ENCODE measurements around the gene MSI2. TPM values are rescaled to one million over a fixed set of nuclear protein-coding genes. Genes with fewer than 3 reads are reported as not detected.

The MSI2 gene
- total and polyA plus RNA-seq, 7 experiments from 2014 or later, result 3.3 to 169 (median 125) TPM

- Mint-ChIP-seq H3K9me3 (no peaks in the 10 kb centered on the region), H3K36me3 (peaks cover 0 to 23% (median 8%) of the 10 kb centered on the region in 5 donors), H3K4me1 (peaks cover 13 to 39% (median 31%) of the 10 kb centered on the region in 7 donors), H3K4me3 (no peak overlapping the region), H3K27me3 (no peaks in the 10 kb centered on the region), H3K27ac (peak overlapping the region in 2 of 9 donors; percentile 65 to 70)
- H3K27me3 ChIP-seq (ENCODE audit: control insufficient read depth in 2 of 2, insufficient read depth in 2 of 2, low read length in 2 of 2), result no peaks in the 10 kb centered on the region
- no peak for DNase-seq
- H3K9me3 ChIP-seq (ENCODE audit: control insufficient read depth in 2 of 3, low read length in 3 of 3), result no peaks in the 10 kb centered on the region
- no peak overlapping the region for H3K4me3 ChIP-seq (ENCODE audit: low read length)
- ChIA-PET POLR2A (interaction anchor here (0.6 kb wide), 1 partner anchor 10 kb away, joined by 3 read pairs; no protein-coding TSS in a partner anchor), CTCF (no interaction called here)
- peaks cover 0 to 4% (median 0%) of the 10 kb centered on the region in 3 experiments for H3K36me3 ChIP-seq (ENCODE audit: control insufficient read depth in 2 of 3, insufficient read depth in 3 of 3, low read length in 3 of 3)
- H3K27ac ChIP-seq (ENCODE audit: low read depth, low read length), result no peak overlapping the region
- no peaks in the 10 kb centered on the region for H3K4me1 ChIP-seq (ENCODE audit: control insufficient read depth in 2 of 2, insufficient read depth in 2 of 2, low read length in 2 of 2)
- no peak for ATAC-seq
- intact Hi-C loops (cut with micrococcal nuclease), result no loop called here
Measured at GRCh38 chr17:57366177-57366557, 109.8 kb downstream of the MSI2 start.

- DNase-seq, result no peak
- intact Hi-C loops (cut with micrococcal nuclease), result no loop called here
- no peaks in the 10 kb centered on the region for H3K27me3 ChIP-seq (ENCODE audit: control insufficient read depth in 2 of 2, insufficient read depth in 2 of 2, low read length in 2 of 2)
- no peak for ATAC-seq
- H3K27ac ChIP-seq (ENCODE audit: low read depth, low read length), result no peak overlapping the region
- H3K9me3 Mint-ChIP-seq, result no peaks in the 10 kb centered on the region
- ChIA-PET CTCF (no interaction called here), POLR2A (no interaction called here)
- H3K4me3 ChIP-seq (ENCODE audit: low read length), result no peak overlapping the region
- peaks cover 0 to 23% (median 6%) of the 10 kb centered on the region in 5 donors for H3K36me3 Mint-ChIP-seq
- peaks cover 13 to 39% (median 31%) of the 10 kb centered on the region in 7 donors for H3K4me1 Mint-ChIP-seq
- no peaks in the 10 kb centered on the region for H3K9me3 ChIP-seq (ENCODE audit: control insufficient read depth in 2 of 3, low read length in 3 of 3)
- no peaks in the 10 kb centered on the region for H3K4me1 ChIP-seq (ENCODE audit: control insufficient read depth in 2 of 2, insufficient read depth in 2 of 2, low read length in 2 of 2)
- no peaks in the 10 kb centered on the region for H3K27me3 Mint-ChIP-seq
- no peak overlapping the region for H3K4me3 Mint-ChIP-seq
- peak overlapping the region in 3 of 9 donors; percentile 65 to 81 (median 70) for H3K27ac Mint-ChIP-seq
- peaks cover 0 to 4% (median 0%) of the 10 kb centered on the region in 3 experiments for H3K36me3 ChIP-seq (ENCODE audit: control insufficient read depth in 2 of 3, insufficient read depth in 3 of 3, low read length in 3 of 3)
Measured at GRCh38 chr17:57366558-57367351, 110.4 kb downstream of the MSI2 start.

- peaks cover 13 to 31% (median 22%) of the 10 kb centered on the region in 7 donors for H3K4me1 Mint-ChIP-seq
- Histone ChIP-seq H3K27me3 (ENCODE audit: control insufficient read depth in 2 of 2, insufficient read depth in 2 of 2, low read length in 2 of 2) (no peaks in the 10 kb centered on the region), H3K36me3 (ENCODE audit: control insufficient read depth in 2 of 3, insufficient read depth in 3 of 3, low read length in 3 of 3) (no peaks in the 10 kb centered on the region), H3K4me3 (ENCODE audit: low read length) (no peak overlapping the region), H3K4me1 (ENCODE audit: control insufficient read depth in 2 of 2, insufficient read depth in 2 of 2, low read length in 2 of 2) (no peaks in the 10 kb centered on the region), H3K27ac (ENCODE audit: low read depth, low read length) (no peak overlapping the region), H3K9me3 (ENCODE audit: control insufficient read depth in 2 of 3, low read length in 3 of 3) (no peaks in the 10 kb centered on the region)
- ChIA-PET CTCF (no interaction called here), POLR2A (no interaction called here)
- peaks cover 0 to under 1% (median 0%) of the 10 kb centered on the region in 11 donors for H3K9me3 Mint-ChIP-seq
- DNase-seq (no peak), ATAC-seq (no peak)
- intact Hi-C loops (cut with micrococcal nuclease), result no loop called here
- H3K4me3 Mint-ChIP-seq, result no peak overlapping the region
- peak overlapping the region in 4 of 9 donors; percentile 28 to 82 (median 55) for H3K27ac Mint-ChIP-seq
- H3K27me3 Mint-ChIP-seq, result no peaks in the 10 kb centered on the region
- peaks cover 0 to 25% (median 11%) of the 10 kb centered on the region in 5 donors for H3K36me3 Mint-ChIP-seq
Measured at GRCh38 chr17:57368637-57369336, 112.5 kb downstream of the MSI2 start.

GRCh38 chr17:57369509-57369945, 113.2 kb downstream of the MSI2 start:
- H3K9me3 Mint-ChIP-seq, result peaks cover 0 to 3% (median 0%) of the 10 kb centered on the region in 11 donors
- peaks cover 13 to 25% (median 22%) of the 10 kb centered on the region in 7 donors for H3K4me1 Mint-ChIP-seq
- no peaks in the 10 kb centered on the region for H3K36me3 ChIP-seq (ENCODE audit: control insufficient read depth in 2 of 3, insufficient read depth in 3 of 3, low read length in 3 of 3)
- no peak overlapping the region for H3K27ac ChIP-seq (ENCODE audit: low read depth, low read length)
- no peak overlapping the region for H3K4me3 Mint-ChIP-seq
- intact Hi-C loops (cut with micrococcal nuclease), result no loop called here
- no peaks in the 10 kb centered on the region for H3K27me3 ChIP-seq (ENCODE audit: control insufficient read depth in 2 of 2, insufficient read depth in 2 of 2, low read length in 2 of 2)
- H3K36me3 Mint-ChIP-seq, result peaks cover 0 to 25% (median 11%) of the 10 kb centered on the region in 5 donors
- H3K27me3 Mint-ChIP-seq, result no peaks in the 10 kb centered on the region
- ATAC-seq (no peak), DNase-seq (no peak)
- H3K27ac Mint-ChIP-seq, result no peak overlapping the region
- ChIA-PET POLR2A (no interaction called here), CTCF (no interaction called here)
- no peaks in the 10 kb centered on the region for H3K4me1 ChIP-seq (ENCODE audit: control insufficient read depth in 2 of 2, insufficient read depth in 2 of 2, low read length in 2 of 2)
- H3K4me3 ChIP-seq (ENCODE audit: low read length), result no peak overlapping the region
- H3K9me3 ChIP-seq (ENCODE audit: control insufficient read depth in 2 of 3, low read length in 3 of 3), result no peaks in the 10 kb centered on the region

DNA sequence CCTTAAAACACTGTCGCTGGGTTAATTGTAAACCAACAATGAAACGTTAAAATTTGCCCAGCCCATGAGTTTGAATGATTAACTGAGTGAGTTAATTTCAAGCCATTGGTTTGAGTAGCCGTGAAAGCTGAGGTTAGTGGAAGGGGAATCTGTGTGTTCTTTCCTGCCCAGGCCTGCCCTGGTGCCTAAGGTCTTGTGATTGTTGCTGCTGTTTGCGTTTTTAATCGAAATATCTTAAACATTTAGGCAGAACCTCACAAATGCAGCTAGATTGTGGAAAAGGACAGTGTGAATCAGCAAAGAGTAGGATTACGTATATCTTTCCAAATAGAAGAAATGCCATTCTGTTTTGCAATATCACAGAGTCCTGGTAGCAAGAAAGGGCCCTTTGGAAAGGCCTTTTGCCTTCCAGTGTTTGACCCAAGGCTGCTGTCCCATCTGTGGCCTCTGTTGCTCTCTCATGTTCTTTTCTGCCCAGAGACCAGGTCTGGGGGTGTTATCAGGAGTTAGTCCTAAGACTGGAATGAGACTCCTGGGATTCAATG, 113.8 kb downstream of the MSI2 start:
- Histone ChIP-seq H3K4me1 (ENCODE audit: control insufficient read depth in 2 of 2, insufficient read depth in 2 of 2, low read length in 2 of 2) (no peaks in the 10 kb centered on the region), H3K36me3 (ENCODE audit: control insufficient read depth in 2 of 3, insufficient read depth in 3 of 3, low read length in 3 of 3) (no peaks in the 10 kb centered on the region), H3K27me3 (ENCODE audit: control insufficient read depth in 2 of 2, insufficient read depth in 2 of 2, low read length in 2 of 2) (no peaks in the 10 kb centered on the region), H3K4me3 (ENCODE audit: low read length) (no peak overlapping the region), H3K27ac (ENCODE audit: low read depth, low read length) (no peak overlapping the region), H3K9me3 (ENCODE audit: control insufficient read depth in 2 of 3, low read length in 3 of 3) (no peaks in the 10 kb centered on the region)
- peaks cover 17 to 28% (median 20%) of the 10 kb centered on the region in 7 donors for H3K4me1 Mint-ChIP-seq
- intact Hi-C loops (cut with micrococcal nuclease), result no loop called here
- H3K9me3 Mint-ChIP-seq, result peaks cover 0 to 5% (median 0%) of the 10 kb centered on the region in 11 donors
- H3K36me3 Mint-ChIP-seq, result peaks cover 3 to 27% (median 15%) of the 10 kb centered on the region in 5 donors
- H3K27ac Mint-ChIP-seq, result no peak overlapping the region
- POLR2A ChIA-PET, result no interaction called here
- no peaks in the 10 kb centered on the region for H3K27me3 Mint-ChIP-seq
- ATAC-seq (no peak), DNase-seq (no peak)
- no peak overlapping the region for H3K4me3 Mint-ChIP-seq
- CTCF ChIA-PET, result no interaction called here

DNA sequence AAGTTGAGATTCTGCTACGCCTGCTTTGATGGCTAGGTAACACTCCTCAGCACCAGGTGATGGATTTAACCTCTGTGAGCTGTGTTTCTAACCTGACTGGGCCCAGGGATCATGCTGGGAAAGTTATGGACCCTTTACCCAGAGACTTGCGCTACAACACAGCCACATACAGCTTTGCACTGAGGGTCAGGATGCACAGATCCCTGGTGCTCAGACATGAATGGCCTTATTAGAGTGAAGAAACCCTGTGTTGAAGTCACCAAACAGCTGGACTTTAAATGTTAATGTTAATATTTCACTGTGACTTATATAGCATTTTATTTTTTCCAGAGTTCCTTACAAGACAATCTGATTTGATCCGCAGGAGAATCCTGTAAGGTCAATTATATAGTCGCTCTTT, 114.3 kb downstream of the MSI2 start:
- ChIA-PET CTCF (no interaction called here), POLR2A (no interaction called here)
- H3K4me1 ChIP-seq (ENCODE audit: control insufficient read depth in 2 of 2, insufficient read depth in 2 of 2, low read length in 2 of 2), result no peaks in the 10 kb centered on the region
- H3K9me3 ChIP-seq (ENCODE audit: control insufficient read depth in 2 of 3, low read length in 3 of 3), result no peaks in the 10 kb centered on the region
- peaks cover 12 to 25% (median 18%) of the 10 kb centered on the region in 7 donors for H3K4me1 Mint-ChIP-seq
- no peaks in the 10 kb centered on the region for H3K27me3 Mint-ChIP-seq
- intact Hi-C loops (cut with micrococcal nuclease), result no loop called here
- H3K36me3 ChIP-seq (ENCODE audit: control insufficient read depth in 2 of 3, insufficient read depth in 3 of 3, low read length in 3 of 3), result no peaks in the 10 kb centered on the region
- peaks cover 3 to 29% (median 20%) of the 10 kb centered on the region in 5 donors for H3K36me3 Mint-ChIP-seq
- peaks cover 0 to 5% (median 0%) of the 10 kb centered on the region in 11 donors for H3K9me3 Mint-ChIP-seq
- no peak for ATAC-seq
- H3K4me3 ChIP-seq (ENCODE audit: low read length), result no peak overlapping the region
- no peak overlapping the region for H3K27ac Mint-ChIP-seq
- no peak overlapping the region for H3K4me3 Mint-ChIP-seq
- no peaks in the 10 kb centered on the region for H3K27me3 ChIP-seq (ENCODE audit: control insufficient read depth in 2 of 2, insufficient read depth in 2 of 2, low read length in 2 of 2)
- H3K27ac ChIP-seq (ENCODE audit: low read depth, low read length), result no peak overlapping the region
- no peak for DNase-seq

Measured in naive thymus-derived CD4-positive, alpha-beta T cell (primary cell).